IMR-90 (cell line): ENCODE measurements around the gene ARHGAP8. TPM values are rescaled to one million over a fixed set of nuclear protein-coding genes. Genes with fewer than 3 reads are reported as not detected.

ENCODE experiments used
- ATAC-seq: fragments of 200-7000 bp; cut with Tn5 transposase; 2 replicates; pipeline ENCODE4 v1.9.1; 2020; ENCODE audit warnings: low read depth, mild to moderate bottlenecking, moderate library complexity
- BruUV-seq: library from RNA; stranded (reverse); fragments of 400-500 nt; replicated peaks from 2 replicates; lab custom pipeline; 2021; lab: Mats Ljungman, UMichigan
- CTCF ChIA-PET: fragments of 300-600 bp; formaldehyde crosslinking; extraction: SDS; loops from one replicate; lab custom pipeline; 2021; ENCODE audit warnings: antibody characterized with exemption; lab: Yijun Ruan, JAX
- POLR2A ChIA-PET: fragments of 300-600 bp; sonication (Branson Sonifier 250); formaldehyde crosslinking; loops from one replicate; lab custom pipeline; 2022; ENCODE audit warnings: antibody characterized with exemption; ENCODE audit not compliant: unreplicated experiment; lab: Charles Lee
- DNase-seq: peaks from one replicate; pipeline ENCODE4 v3.0.0; 2013
- H2AFZ ChIP-seq: replicated peaks from 2 replicates; pipeline ENCODE3; 2013; ENCODE audit warnings: low read length, mild to moderate bottlenecking; ENCODE audit not compliant: poor library complexity
- H2AK5ac ChIP-seq: 2 replicates; pipeline ENCODE4 v1.6.1; 2013; ENCODE audit warnings: low read depth, low read length, inconsistent platforms
- H2AK9ac ChIP-seq: replicated peaks from 2 replicates; pipeline ENCODE3; 2013; ENCODE audit warnings: mild to moderate bottlenecking, low read depth, low read length, moderate library complexity; ENCODE audit not compliant: poor library complexity
- H2BK120ac ChIP-seq: 2 replicates; pipeline ENCODE4 v1.6.1; 2013; ENCODE audit warnings: low read depth, low read length, inconsistent platforms
- H2BK15ac ChIP-seq: 3 replicates; pipeline ENCODE4 v1.6.1; 2013; ENCODE audit warnings: low read depth, low read length, inconsistent platforms
- H2BK20ac ChIP-seq: 2 replicates; pipeline ENCODE4 v1.6.1; 2013; ENCODE audit warnings: low read depth, mild to moderate bottlenecking, inconsistent platforms, low read length, moderate library complexity
- H2BK5ac ChIP-seq: 2 replicates; pipeline ENCODE4 v1.6.1; 2013; ENCODE audit warnings: mild to moderate bottlenecking, low read depth, low read length, inconsistent platforms; ENCODE audit not compliant: poor library complexity, severe bottlenecking
- H3K14ac ChIP-seq: replicated peaks from 2 replicates; pipeline ENCODE4 v1.6.1; 2013; ENCODE audit warnings: low read depth, low read length, inconsistent platforms
- H3K18ac ChIP-seq: 2 replicates; pipeline ENCODE4 v1.6.1; 2013; ENCODE audit warnings: low read depth, low read length, control low read depth
- H3K23ac ChIP-seq: 2 replicates; pipeline ENCODE4 v1.6.1; 2013; ENCODE audit warnings: low read depth, low read length, inconsistent platforms
- H3K27ac ChIP-seq: 2 replicates; pipeline ENCODE4 v1.5.1; 2013; ENCODE audit warnings: mild to moderate bottlenecking, control low read depth, low read length; ENCODE audit not compliant: insufficient read depth
- H3K27me3 ChIP-seq: 2 replicates; pipeline ENCODE4 v1.6.1; 2013; ENCODE audit warnings: low read length; ENCODE audit not compliant: control insufficient read depth, insufficient read depth
- H3K36me3 ChIP-seq: 2 replicates; pipeline ENCODE4 v1.6.1; 2013; ENCODE audit warnings: low read length, mixed read lengths; ENCODE audit not compliant: control insufficient read depth, insufficient read depth
- H3K4ac ChIP-seq: 2 replicates; pipeline ENCODE4 v1.6.1; 2013; ENCODE audit warnings: low read depth, low read length, inconsistent platforms
- H3K4me1 ChIP-seq: 2 replicates; pipeline ENCODE4 v1.6.1; 2013; ENCODE audit warnings: low read length, mixed read lengths; ENCODE audit not compliant: control insufficient read depth, insufficient read depth
- H3K4me2 ChIP-seq: 2 replicates; pipeline ENCODE4 v1.6.1; 2013; ENCODE audit warnings: low read depth, mild to moderate bottlenecking, control low read depth, low read length, moderate library complexity
- H3K4me3 ChIP-seq: 2 replicates; pipeline ENCODE4 v1.5.1; 2013; ENCODE audit warnings: low read depth, mild to moderate bottlenecking, control low read depth, low read length, moderate library complexity; ENCODE audit not compliant: insufficient read depth
- H3K56ac ChIP-seq: 2 replicates; pipeline ENCODE4 v1.6.1; 2013; ENCODE audit warnings: low read length, inconsistent platforms; ENCODE audit not compliant: insufficient read depth; ENCODE audit errors: extremely low read depth
- H3K79me1 ChIP-seq, 2 experiments: 2 replicates each; pipeline ENCODE4 v1.6.1; 2013; ENCODE audit warnings: low read length in 2 of 2, inconsistent platforms in 1 of 2, low read depth in 1 of 2
- H3K9ac ChIP-seq: 2 replicates; pipeline ENCODE4 v1.6.1; 2013; ENCODE audit warnings: low read depth, low read length, control low read depth
- H3K9me1 ChIP-seq: 2 replicates; pipeline ENCODE4 v1.6.1; 2013; ENCODE audit warnings: low read length, inconsistent platforms; ENCODE audit not compliant: insufficient read depth
- H3K9me3 ChIP-seq: 2 replicates; pipeline ENCODE4 v1.6.1; 2013; ENCODE audit warnings: low read length; ENCODE audit not compliant: control insufficient read depth, insufficient read depth
- H4K20me1 ChIP-seq: 2 replicates; pipeline ENCODE4 v1.6.1; 2013; ENCODE audit warnings: low read length, inconsistent platforms; ENCODE audit not compliant: insufficient read depth
- H4K5ac ChIP-seq: 2 replicates; pipeline ENCODE4 v1.6.1; 2013; ENCODE audit warnings: mild to moderate bottlenecking, low read depth, low read length, control low read depth
- H4K8ac ChIP-seq, 2 experiments: 2 replicates each; pipeline ENCODE4 v1.6.1; 2013; ENCODE audit warnings: low read depth in 2 of 2, low read length in 2 of 2, control low read depth in 1 of 2, inconsistent platforms in 1 of 2
- H4K91ac ChIP-seq: 2 replicates; pipeline ENCODE4 v1.6.1; 2013; ENCODE audit warnings: low read depth, low read length, inconsistent platforms; ENCODE audit not compliant: insufficient read depth
- BHLHE40 ChIP-seq: fragments of 150-350 bp; IDR thresholded peaks from 2 replicates; pipeline ENCODE4 v1.6.1; 2016; ENCODE audit warnings: mild to moderate bottlenecking, low read depth, low read length
- CEBPB ChIP-seq: IDR thresholded peaks from 2 replicates; pipeline ENCODE4 v1.6.1; 2012; ENCODE audit warnings: low read depth, low read length, improper control_type of control experiment
- CHD1 ChIP-seq: IDR thresholded peaks from 2 replicates; pipeline ENCODE4 v1.6.1; 2012; ENCODE audit warnings: low read depth, low read length, improper control_type of control experiment
- FOS ChIP-seq: fragments of 150-350 bp; IDR thresholded peaks from 2 replicates; pipeline ENCODE4 v1.6.1; 2016; ENCODE audit warnings: low read depth, low read length
- MAFK ChIP-seq: IDR thresholded peaks from 2 replicates; pipeline ENCODE4 v1.6.1; 2012; ENCODE audit warnings: low read depth, low read length, improper control_type of control experiment
- MAZ ChIP-seq: IDR thresholded peaks from 2 replicates; pipeline ENCODE4 v1.6.1; 2012; ENCODE audit warnings: low read depth, mild to moderate bottlenecking, low read length, improper control_type of control experiment, moderate library complexity, borderline replicate concordance
- MXI1 ChIP-seq: IDR thresholded peaks from 2 replicates; pipeline ENCODE4 v1.6.1; 2012; ENCODE audit warnings: low read depth, mild to moderate bottlenecking, low read length, moderate library complexity, borderline replicate concordance
- NFE2L2 ChIP-seq: fragments of 150-350 bp; IDR thresholded peaks from 2 replicates; pipeline ENCODE4 v1.6.1; 2016; ENCODE audit warnings: low read depth, mild to moderate bottlenecking, low read length
- POLR2A ChIP-seq: IDR thresholded peaks from 2 replicates; pipeline ENCODE4 v1.6.1; 2012; ENCODE audit warnings: mild to moderate bottlenecking, low read depth, low read length
- RAD21 ChIP-seq: IDR thresholded peaks from 2 replicates; pipeline ENCODE4 v1.6.1; 2012; ENCODE audit warnings: low read length, improper control_type of control experiment
- RCOR1 ChIP-seq: IDR thresholded peaks from 2 replicates; pipeline ENCODE4 v1.6.1; 2012; ENCODE audit warnings: mild to moderate bottlenecking, low read length, improper control_type of control experiment; ENCODE audit not compliant: insufficient replicate concordance
- RFX5 ChIP-seq: IDR thresholded peaks from 2 replicates; pipeline ENCODE4 v1.8.0; 2012; ENCODE audit warnings: low read depth, mild to moderate bottlenecking, low read length, moderate library complexity
- SMC3 ChIP-seq: fragments of 150-350 bp; IDR thresholded peaks from 2 replicates; pipeline ENCODE4 v1.6.1; 2016; ENCODE audit warnings: low read depth, mild to moderate bottlenecking, antibody characterized with exemption, low read length, moderate library complexity
- WGBS, 2 experiments: methylation state at CpG; one replicate each; pipeline versions ENCODE4 v1.1.5 to v1.1.7; 2013; ENCODE audit warnings: missing lambda C conversion rate in 2 of 2; ENCODE audit not compliant: insufficient read length in 1 of 2; ENCODE audit errors: extremely low coverage in 2 of 2; 5-methylcytosine and 5-hydroxymethylcytosine counted together
- dilution Hi-C: fragments of 300-500 bp; cut with HindIII; formaldehyde crosslinking; loops from one replicate; pipeline ENCODE4 v1.14.3; 2018; ENCODE audit warnings: low sequenced_read_pairs; ENCODE audit not compliant: unreplicated experiment
- in situ Hi-C: fragments of 300-500 bp; cut with MboI; formaldehyde crosslinking; loops from 3 replicates; pipeline ENCODE4 v1.14.3; 2019; ENCODE audit warnings: low sequenced_read_pairs, inconsistent platforms, mixed read lengths
- intact Hi-C: fragments of 100-400 bp; cut with micrococcal nuclease; formaldehyde crosslinking; loops from 2 replicates; pipeline ENCODE4 v1.10.0; 2022
- polyA plus RNA-seq, 3 experiments: library from polyadenylated mRNA; depleted of rRNA; stranded (reverse); fragments of >200 nt; gene quantifications; 2 replicates each; pipeline ENCODE4 v1.2.3, GENCODE V29; 2012; ENCODE audit warnings: low replicate concordance in 1 of 3
- total RNA-seq: library from RNA; depleted of rRNA; stranded (reverse); fragments of >200 nt; gene quantifications from 2 replicates; pipeline ENCODE4 v1.2.3, GENCODE V29; 2012
- TF ChIP-seq, protein P1 (sequence below): fragments of 150-350 bp; IDR thresholded peaks from 2 replicates; pipeline ENCODE4 v1.6.1; 2016; ENCODE audit warnings: low read depth, mild to moderate bottlenecking, low read length, moderate library complexity, borderline replicate concordance
- TF ChIP-seq, protein P2 (sequence below): fragments of 150-350 bp; IDR thresholded peaks from 2 replicates; pipeline ENCODE4 v1.6.1; 2017; ENCODE audit warnings: mild to moderate bottlenecking, antibody characterized with exemption, low read length, low read depth
- TF ChIP-seq, protein P3 (sequence below): conservative IDR thresholded peaks from 2 replicates; pipeline ENCODE4 v1.5.1; 2012; ENCODE audit warnings: mild to moderate bottlenecking, low read depth, low read length, improper control_type of control experiment

The ARHGAP8 gene
- total and polyA plus RNA-seq, 2 of the 4 experiments (the other 2 are of a cell fraction) = 0.18 to 0.21 TPM

DNA sequence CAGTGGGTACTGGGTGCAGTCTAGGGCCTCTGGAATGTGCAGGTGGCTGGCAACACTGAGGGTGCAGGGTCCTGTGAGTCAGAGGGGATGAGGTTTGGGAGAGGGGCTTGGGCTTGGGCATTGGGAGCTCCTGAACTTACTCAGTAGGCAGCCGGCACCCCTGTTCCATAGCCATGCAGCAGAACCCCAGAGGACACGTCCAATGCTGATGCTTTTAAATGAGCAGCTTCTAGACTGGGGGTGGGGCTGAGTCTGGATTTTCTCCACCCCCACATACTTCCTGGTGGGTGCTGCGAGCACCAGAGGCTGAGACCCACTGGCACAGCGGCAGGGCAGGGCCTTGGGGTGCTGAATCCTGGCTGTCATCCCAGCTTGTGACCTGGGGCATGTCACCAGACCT, 71.4 kb downstream of the ARHGAP8 start:
- Histone ChIP-seq H3K56ac (no peak overlapping the region), H3K23ac (no peak overlapping the region), H3K27ac (no peak overlapping the region), H2BK120ac (no peak overlapping the region), H3K9me3 (no peaks in the 10 kb centered on the region), H3K4me3 (no peak overlapping the region), H4K8ac (no peak overlapping the region), H3K9me1 (no peaks in the 10 kb centered on the region), H2AK9ac (no peak overlapping the region), H3K4me1 (no peaks in the 10 kb centered on the region), H3K9ac (no peak overlapping the region), H2BK5ac (no peak overlapping the region), H3K4me2 (no peak overlapping the region), H3K27me3 (peaks cover 22% of the 10 kb centered on the region), H3K14ac (no peak overlapping the region), H2AK5ac (no peak overlapping the region), H2BK15ac (no peak overlapping the region), H3K4ac (no peak overlapping the region), H4K20me1 (no peaks in the 10 kb centered on the region), H2AFZ (no peak overlapping the region), H4K91ac (no peak overlapping the region), H4K5ac (no peak overlapping the region), H3K79me1 (no peaks in the 10 kb centered on the region), H3K36me3 (no peaks in the 10 kb centered on the region), H2BK20ac (no peak overlapping the region), H3K18ac (no peak overlapping the region)
- in situ Hi-C loops = loop anchor here (10.0 kb wide), 2 partner anchors 61 to 271 kb away; no protein-coding TSS in a partner anchor
- POLR2A ChIA-PET = no interaction called here
- 100% methylated on average over 1 of the region's 4 CpGs; no CpG with 5 or more reads in 1 of the 2 experiments for WGBS, 2 experiments
- ATAC-seq (no peak), DNase-seq (no peak)
- intact Hi-C loops = no loop called here
- dilution Hi-C loops = no loop called here
- TF ChIP-seq RAD21 = no peak
- no peak for TF ChIP-seq MAFK
- TF ChIP-seq POLR2A = no peak
- TF ChIP-seq, protein P1, sequence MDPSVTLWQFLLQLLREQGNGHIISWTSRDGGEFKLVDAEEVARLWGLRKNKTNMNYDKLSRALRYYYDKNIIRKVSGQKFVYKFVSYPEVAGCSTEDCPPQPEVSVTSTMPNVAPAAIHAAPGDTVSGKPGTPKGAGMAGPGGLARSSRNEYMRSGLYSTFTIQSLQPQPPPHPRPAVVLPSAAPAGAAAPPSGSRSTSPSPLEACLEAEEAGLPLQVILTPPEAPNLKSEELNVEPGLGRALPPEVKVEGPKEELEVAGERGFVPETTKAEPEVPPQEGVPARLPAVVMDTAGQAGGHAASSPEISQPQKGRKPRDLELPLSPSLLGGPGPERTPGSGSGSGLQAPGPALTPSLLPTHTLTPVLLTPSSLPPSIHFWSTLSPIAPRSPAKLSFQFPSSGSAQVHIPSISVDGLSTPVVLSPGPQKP = no peak
- TF ChIP-seq FOS = no peak
- no peak for TF ChIP-seq RFX5
- no peak for TF ChIP-seq MAZ
- no peak for TF ChIP-seq RCOR1
- no peak for TF ChIP-seq CHD1
- TF ChIP-seq, protein P2, sequence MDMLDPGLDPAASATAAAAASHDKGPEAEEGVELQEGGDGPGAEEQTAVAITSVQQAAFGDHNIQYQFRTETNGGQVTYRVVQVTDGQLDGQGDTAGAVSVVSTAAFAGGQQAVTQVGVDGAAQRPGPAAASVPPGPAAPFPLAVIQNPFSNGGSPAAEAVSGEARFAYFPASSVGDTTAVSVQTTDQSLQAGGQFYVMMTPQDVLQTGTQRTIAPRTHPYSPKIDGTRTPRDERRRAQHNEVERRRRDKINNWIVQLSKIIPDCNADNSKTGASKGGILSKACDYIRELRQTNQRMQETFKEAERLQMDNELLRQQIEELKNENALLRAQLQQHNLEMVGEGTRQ = no peak
- no peak for TF ChIP-seq BHLHE40
- no peak for TF ChIP-seq SMC3
- TF ChIP-seq NFE2L2 = no peak
- no peak for TF ChIP-seq MXI1
- TF ChIP-seq, protein P3, sequence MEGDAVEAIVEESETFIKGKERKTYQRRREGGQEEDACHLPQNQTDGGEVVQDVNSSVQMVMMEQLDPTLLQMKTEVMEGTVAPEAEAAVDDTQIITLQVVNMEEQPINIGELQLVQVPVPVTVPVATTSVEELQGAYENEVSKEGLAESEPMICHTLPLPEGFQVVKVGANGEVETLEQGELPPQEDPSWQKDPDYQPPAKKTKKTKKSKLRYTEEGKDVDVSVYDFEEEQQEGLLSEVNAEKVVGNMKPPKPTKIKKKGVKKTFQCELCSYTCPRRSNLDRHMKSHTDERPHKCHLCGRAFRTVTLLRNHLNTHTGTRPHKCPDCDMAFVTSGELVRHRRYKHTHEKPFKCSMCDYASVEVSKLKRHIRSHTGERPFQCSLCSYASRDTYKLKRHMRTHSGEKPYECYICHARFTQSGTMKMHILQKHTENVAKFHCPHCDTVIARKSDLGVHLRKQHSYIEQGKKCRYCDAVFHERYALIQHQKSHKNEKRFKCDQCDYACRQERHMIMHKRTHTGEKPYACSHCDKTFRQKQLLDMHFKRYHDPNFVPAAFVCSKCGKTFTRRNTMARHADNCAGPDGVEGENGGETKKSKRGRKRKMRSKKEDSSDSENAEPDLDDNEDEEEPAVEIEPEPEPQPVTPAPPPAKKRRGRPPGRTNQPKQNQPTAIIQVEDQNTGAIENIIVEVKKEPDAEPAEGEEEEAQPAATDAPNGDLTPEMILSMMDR = no peak
- no peak for TF ChIP-seq CEBPB
- BruUV-seq = no TSS peak
- CTCF ChIA-PET = no interaction called here
